Diencephalon (tissue), 1 donor: ENCODE measurements around the gene FCRLB. TPM values are rescaled to one million over a fixed set of nuclear protein-coding genes. Genes with fewer than 3 reads are reported as not detected.

Experiments used
- small RNA-seq: library from RNA; depleted of rRNA; stranded (forward); fragments of <200 nt; gene quantifications from one replicate; pipeline ENCODE3, GENCODE V24; 2014
- total RNA-seq: library from RNA; depleted of rRNA; stranded (reverse); fragments of >200 nt; gene quantifications from one replicate; pipeline ENCODE4 v1.2.3, GENCODE V29; 2014

The FCRLB gene, protein sequence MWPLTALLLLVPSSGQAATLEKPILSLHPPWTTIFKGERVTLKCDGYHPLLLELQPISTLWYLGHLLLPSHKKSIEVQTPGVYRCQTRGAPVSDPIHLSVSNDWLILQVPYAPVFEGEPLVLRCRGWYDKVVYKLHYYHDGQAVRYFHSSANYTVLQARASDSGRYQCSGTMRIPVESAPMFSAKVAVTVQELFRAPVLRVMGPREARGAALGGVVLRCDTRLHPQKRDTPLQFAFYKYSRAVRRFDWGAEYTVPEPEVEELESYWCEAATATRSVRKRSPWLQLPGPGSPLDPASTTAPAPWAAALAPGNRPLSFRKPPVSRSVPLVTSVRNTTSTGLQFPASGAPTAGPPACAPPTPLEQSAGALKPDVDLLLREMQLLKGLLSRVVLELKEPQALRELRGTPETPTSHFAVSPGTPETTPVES
- total RNA-seq = 1.4 TPM

DNA sequence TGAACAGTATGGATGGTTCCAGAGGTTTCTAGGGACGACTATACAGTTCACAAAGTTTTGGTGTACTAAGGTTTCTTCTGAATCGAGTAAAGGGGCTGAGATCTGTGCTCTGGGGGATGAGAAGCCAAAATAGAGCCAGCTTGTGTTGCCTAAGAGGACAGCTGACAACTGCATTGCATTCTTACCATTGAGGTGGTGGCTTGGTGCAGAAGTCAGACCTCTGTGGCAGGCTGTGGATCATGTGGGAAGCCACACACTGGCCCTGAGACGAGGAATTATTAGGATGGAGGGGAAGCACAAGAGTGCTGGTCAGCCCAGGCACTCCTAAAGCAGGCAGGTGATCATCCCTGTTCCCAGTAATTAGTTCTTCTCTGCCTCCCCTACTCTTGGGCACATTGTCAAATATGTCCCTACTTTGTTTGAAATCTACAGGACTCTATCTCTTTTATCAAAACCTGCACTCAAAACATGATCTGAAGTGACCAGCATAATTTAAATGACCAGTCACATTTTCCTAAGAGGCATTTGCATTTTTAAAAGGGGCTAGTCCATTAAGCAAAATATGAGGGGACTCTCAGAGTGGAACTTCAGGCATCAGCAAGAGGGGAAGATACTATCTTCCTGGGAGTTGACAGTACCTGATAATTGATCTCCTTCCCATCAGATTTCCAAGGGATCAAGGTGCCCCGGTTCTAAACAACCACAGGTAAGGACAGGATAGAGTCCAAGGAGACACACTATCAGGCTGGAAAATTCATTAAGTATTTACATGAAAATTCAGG, at the start of gene FCRLB:
FCRLB (plus strand) TSS at position 589 of the 782 bp plus-strand sequence. CDS start 1,129 bp downstream, outside the sequence.

DNA sequence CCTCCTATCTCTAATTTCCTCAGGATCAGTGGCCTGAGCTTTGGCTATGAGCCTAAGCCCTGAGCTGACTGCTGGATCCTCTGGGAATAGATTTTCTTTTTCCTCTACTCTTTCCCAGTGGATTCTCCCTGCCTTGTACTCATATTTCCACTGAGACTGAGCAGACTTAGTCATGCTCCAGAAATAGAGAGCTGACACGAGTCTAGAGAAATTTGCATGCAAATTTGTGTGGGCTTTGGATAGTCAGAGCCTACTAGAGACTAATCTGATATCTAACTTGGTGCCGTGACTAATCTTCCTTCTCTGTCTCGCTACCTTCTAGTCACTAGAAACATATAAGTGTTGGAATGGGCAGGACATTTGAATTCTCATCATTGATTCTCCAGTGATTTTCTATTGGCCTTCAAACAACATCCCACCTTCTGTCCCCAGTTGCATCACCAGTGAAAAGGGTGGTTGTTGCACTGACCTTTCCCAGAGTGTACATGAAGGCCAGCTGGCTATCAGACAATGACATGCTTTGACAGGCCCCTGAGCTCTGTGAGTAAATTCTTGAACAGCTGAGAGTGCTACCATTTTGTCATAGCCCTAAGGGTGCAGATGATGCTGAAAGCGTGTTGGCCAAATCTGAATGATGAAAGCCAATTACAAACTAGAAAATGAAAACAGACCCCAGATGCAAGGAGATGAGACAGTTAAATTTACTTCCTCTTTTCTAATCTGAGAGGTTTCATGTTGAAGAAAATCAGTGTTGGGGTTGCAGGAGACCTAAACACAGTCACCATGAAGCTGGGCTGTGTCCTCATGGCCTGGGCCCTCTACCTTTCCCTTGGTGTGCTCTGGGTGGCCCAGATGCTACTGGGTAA, 14.6 kb upstream of the FCRLB start, which contains the start of gene FCRLA:
FCRLA (plus strand) TSS at position 748 of the 866 bp plus-strand sequence; CDS start at position 784, 36 bp downstream.

DNA sequence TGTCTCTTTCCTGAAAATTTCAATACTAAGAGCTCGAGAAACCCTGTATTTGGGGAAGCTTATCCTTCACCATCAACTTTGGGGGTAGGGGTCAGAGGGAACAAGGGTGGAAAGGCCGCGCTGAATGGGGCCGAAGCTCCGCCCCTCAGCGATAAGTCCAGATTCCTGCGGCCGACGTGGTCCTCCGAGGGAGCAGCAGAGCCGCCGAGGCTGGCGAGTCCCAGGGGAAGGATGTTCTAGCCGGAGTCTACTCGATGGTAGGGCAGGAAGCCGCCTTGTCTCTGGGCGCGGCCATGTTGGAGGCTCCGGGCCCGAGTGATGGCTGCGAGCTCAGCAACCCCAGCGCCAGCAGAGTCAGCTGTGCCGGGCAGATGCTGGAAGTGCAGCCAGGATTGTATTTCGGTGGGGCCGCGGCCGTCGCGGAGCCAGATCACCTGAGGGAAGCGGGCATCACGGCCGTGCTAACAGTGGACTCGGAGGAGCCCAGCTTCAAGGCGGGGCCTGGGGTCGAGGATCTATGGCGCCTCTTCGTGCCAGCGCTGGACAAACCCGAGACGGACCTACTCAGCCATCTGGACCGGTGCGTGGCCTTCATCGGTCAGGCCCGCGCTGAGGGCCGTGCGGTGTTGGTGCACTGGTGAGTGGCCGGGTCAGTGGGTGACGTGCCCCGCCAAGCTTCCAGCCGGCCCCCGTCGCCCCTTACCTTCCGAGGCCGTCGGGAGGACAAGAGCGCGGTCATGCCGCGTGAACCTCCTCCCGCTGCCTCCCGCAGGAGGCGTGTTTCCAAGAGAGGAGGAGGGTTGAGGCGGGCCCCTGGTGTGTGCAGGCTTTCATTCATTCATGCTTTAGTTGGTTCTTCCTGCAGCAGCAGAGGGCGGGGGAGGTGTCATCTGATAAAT, 28.4 kb downstream of the FCRLB start, which contains the start of gene DUSP12:
DUSP12 (plus strand) TSS at position 278 of the 899 bp plus-strand sequence; CDS start at position 294, 16 bp downstream.

DNA sequence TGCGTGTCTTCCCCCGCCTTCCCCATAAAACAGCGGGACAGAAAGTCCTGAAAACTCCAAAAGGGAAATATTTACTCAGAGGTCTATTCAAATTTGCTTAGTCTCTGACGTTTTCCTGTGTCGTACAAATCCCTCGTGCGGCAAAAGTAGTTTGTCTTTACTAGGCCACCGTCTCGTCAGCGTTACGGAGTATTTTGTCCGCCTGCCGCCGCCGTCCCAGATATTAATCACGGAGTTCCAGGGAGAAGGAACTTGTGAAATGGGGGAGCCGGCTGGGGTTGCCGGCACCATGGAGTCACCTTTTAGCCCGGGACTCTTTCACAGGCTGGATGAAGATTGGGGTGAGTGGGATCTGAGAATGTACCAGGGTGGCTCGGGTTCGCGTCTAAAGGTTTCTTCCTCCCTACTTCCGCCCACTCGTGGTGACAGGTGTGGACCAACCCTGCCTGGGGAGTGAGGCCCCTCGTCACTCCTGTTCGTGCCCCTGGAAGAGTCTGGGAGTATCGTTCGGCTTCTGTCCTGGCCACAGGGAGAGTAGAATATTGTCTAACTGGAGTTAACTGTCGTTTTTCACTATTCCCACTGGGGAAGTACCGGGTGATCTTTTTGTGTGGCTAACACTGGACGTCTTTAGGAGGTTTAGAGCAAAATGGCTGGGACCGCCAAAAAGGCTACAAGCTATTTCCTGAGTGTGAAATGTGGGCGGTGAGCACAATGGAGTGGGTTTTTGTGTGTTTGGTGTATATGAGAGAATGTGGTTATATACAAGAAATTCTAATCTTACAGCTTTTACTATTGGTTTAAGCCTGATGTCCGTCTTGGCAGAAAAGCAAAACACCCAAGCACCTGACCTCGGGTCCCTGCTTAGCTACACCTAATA, 45.0 kb downstream of the FCRLB start, which contains the start of gene ATF6:
ATF6 (plus strand) TSS at position 219 of the 880 bp plus-strand sequence; CDS start at position 260, 41 bp downstream.

Small RNA genes lying within 50 kb of the gene (small RNA-seq; reads per million reads assigned to genes)
- not detected for gene RF00019
- gene RN7SL466P = not detected

Other genes with a start within 250 kb of the FCRLB start
- gene FCGR2A, start 216.1 kb upstream of the FCRLB start, total RNA-seq = 15.5 TPM
- gene HSPA6, start 197.0 kb upstream of the FCRLB start, total RNA-seq = 1.2 TPM
- 11.1 TPM for gene FCGR3A, start 171.7 kb upstream of the FCRLB start, total RNA-seq
- gene FCGR3B, start 90.4 kb upstream of the FCRLB start, total RNA-seq = 1.6 TPM
- 0.46 TPM for gene FCGR2B, start 58.4 kb upstream of the FCRLB start, total RNA-seq
- gene FCRLA, start 14.3 kb upstream of the FCRLB start, total RNA-seq = not detected
- 46.1 TPM for gene DUSP12, start 28.2 kb downstream of the FCRLB start, total RNA-seq
- 34.8 TPM for gene ATF6, start 44.8 kb downstream of the FCRLB start, total RNA-seq